K562 (cell line): Measurements from ENCODE around the gene SLC1A3. TPM values are rescaled to one million over a fixed set of nuclear protein-coding genes. Genes with fewer than 3 reads are reported as not detected.

Experiments
- ATAC-seq: fragments of 200-7000 bp; cut with Tn5 transposase; 3 replicates; pipeline ENCODE4 v1.9.1; 2020; ENCODE audit warnings: moderate library complexity
- BruUV-seq: library from RNA; stranded (reverse); fragments of 400-500 nt; replicated peaks from 2 replicates; lab custom pipeline; 2021; lab: Mats Ljungman, UMichigan
- CTCF ChIA-PET: fragments of 300-600 bp; formaldehyde crosslinking; extraction: SDS; loops from one replicate; lab custom pipeline; 2021; ENCODE audit warnings: low intra/inter-chr PET ratio; lab: Yijun Ruan, JAX
- POLR2A ChIA-PET: fragments of 300-600, 350-650 bp; sonication (Branson Sonifier 250); formaldehyde crosslinking; extraction: SDS; loops from one replicate; lab custom pipeline; 2021; ENCODE audit warnings: antibody characterized with exemption, inconsistent platforms; lab: Yijun Ruan, JAX
- DNase-seq, 4 experiments: peaks; one replicate each; pipeline versions ENCODE4 v3.0.0 to v3.0.0-alpha.2; 2011 to 2018; ENCODE audit warnings: low spot score in 3 of 4, mixed read lengths in 3 of 4; ENCODE audit errors: extremely low read depth in 1 of 4
- FAIRE-seq: peaks from 2 replicates; lab custom pipeline; 2011; peaks lifted over from hg19 to GRCh38; lab: Jason Lieb, UNC
- H2AFZ ChIP-seq: 2 replicates; pipeline ENCODE4 v1.6.0; 2011; ENCODE audit warnings: low read depth, low read length, control low read depth, inconsistent platforms
- H3K27ac ChIP-seq: fragments of 200-600 bp; 3 replicates; pipeline ENCODE4 v1.8.0; 2011; ENCODE audit warnings: low read depth, mild to moderate bottlenecking, control low read depth, inconsistent platforms, low read length, moderate library complexity, mixed read lengths; ENCODE audit errors: extremely low read depth
- H3K27me3 ChIP-seq, 2 experiments: fragments of 300-600 bp in 1 of 2; 2 replicates in 1 of 2; 3 replicates in 1 of 2; pipeline versions ENCODE4 v1.6.0 to v1.8.0; 2011; ENCODE audit warnings: inconsistent platforms in 2 of 2, low read length in 2 of 2, mild to moderate bottlenecking in 1 of 2, mixed read lengths in 1 of 2, moderate library complexity in 1 of 2; ENCODE audit not compliant: control insufficient read depth in 2 of 2, insufficient read depth in 2 of 2
- H3K36me3 ChIP-seq: fragments of 300-600 bp; 3 replicates; pipeline ENCODE4 v1.8.0; 2011; ENCODE audit warnings: mild to moderate bottlenecking, low read length, inconsistent platforms; ENCODE audit not compliant: control insufficient read depth, insufficient read depth
- H3K4me1 ChIP-seq, 2 experiments: fragments of 200-600 bp in 1 of 2; replicated peaks in 1 of 2; 2 replicates in 1 of 2; 3 replicates in 1 of 2; pipeline versions ENCODE4 v1.5.1 to v1.8.0; 2011; ENCODE audit warnings: inconsistent platforms in 2 of 2, low read length in 2 of 2, mild to moderate bottlenecking in 1 of 2, mixed read lengths in 1 of 2, moderate library complexity in 1 of 2; ENCODE audit not compliant: control insufficient read depth in 2 of 2, insufficient read depth in 2 of 2
- H3K4me2 ChIP-seq: 2 replicates; pipeline ENCODE4 v1.6.1; 2011; ENCODE audit warnings: low read length, control low read depth, inconsistent platforms, mixed read lengths; ENCODE audit not compliant: insufficient read depth
- H3K4me3 ChIP-seq: fragments of 200-600 bp; sonication (generic), shearing (Covaris generic); 2 replicates; pipeline ENCODE4 v1.5.1; 2016; ENCODE audit warnings: control low read depth, inconsistent platforms
- H3K79me2 ChIP-seq: fragments of 200-600 bp; 3 replicates; pipeline ENCODE4 v1.8.0; 2011; ENCODE audit warnings: low read length, inconsistent platforms; ENCODE audit not compliant: control insufficient read depth, insufficient read depth
- H3K9ac ChIP-seq, 2 experiments: 2 replicates each; pipeline versions ENCODE4 v1.6.0 to v1.6.1; 2011; ENCODE audit warnings: low read depth in 2 of 2, low read length in 2 of 2, control low read depth in 1 of 2, inconsistent platforms in 1 of 2, mild to moderate bottlenecking in 1 of 2, mixed read lengths in 1 of 2; ENCODE audit not compliant: insufficient read depth in 1 of 2
- H3K9me1 ChIP-seq: one replicate; pipeline ENCODE4 v1.6.0; 2011; ENCODE audit warnings: inconsistent platforms, mild to moderate bottlenecking, low read length, moderate library complexity; ENCODE audit not compliant: control insufficient read depth, insufficient read depth
- H3K9me3 ChIP-seq: replicated peaks from 2 replicates; pipeline ENCODE4 v1.5.1; 2011; ENCODE audit warnings: low read depth, low read length, inconsistent platforms; ENCODE audit not compliant: control insufficient read depth, insufficient read depth
- H4K20me1 ChIP-seq: replicated peaks from 2 replicates; pipeline ENCODE4 v1.6.1; 2011; ENCODE audit warnings: low read length, inconsistent platforms, mixed read lengths; ENCODE audit not compliant: control insufficient read depth, insufficient read depth
- ATF6 ChIP-seq: sonication (generic); formaldehyde crosslinking; IDR thresholded peaks from 2 replicates; pipeline ENCODE4 v1.4.0; 2020; ENCODE audit warnings: mild to moderate bottlenecking, missing genetic modification reagents
- MED1 ChIP-seq: sonication (generic); formaldehyde crosslinking; IDR thresholded peaks from 2 replicates; pipeline ENCODE4 v1.8.1; 2023; ENCODE audit warnings: missing genetic modification reagents, borderline replicate concordance
- MEIS2 ChIP-seq: fragments of 450-650 bp; IDR thresholded peaks from 2 replicates; pipeline ENCODE4 v1.6.1; 2014; ENCODE audit warnings: mild to moderate bottlenecking; ENCODE audit not compliant: partially characterized antibody
- WGBS: fragments of 100-300 bp; shearing (Covaris generic); methylation state at CpG from one replicate; pipeline ENCODE4 v1.1.6; 2016; ENCODE audit warnings: low coverage, mixed read lengths; ENCODE audit not compliant: insufficient coverage; ENCODE audit errors: missing lambda C conversion rate; 5-methylcytosine and 5-hydroxymethylcytosine counted together
- in situ Hi-C: fragments of 300-500 bp; cut with MboI; formaldehyde crosslinking; loops from 4 replicates; pipeline ENCODE4 v1.15.0; 2018; ENCODE audit warnings: inconsistent platforms, mixed read lengths
- intact Hi-C: fragments of 100-400 bp; cut with micrococcal nuclease; formaldehyde crosslinking; loops from 2 replicates; pipeline ENCODE4 v1.14.2; 2022
- polyA plus RNA-seq, 8 experiments: library from polyadenylated mRNA; depleted of rRNA in 4 of 8; stranded (reverse) in 5 of 8; unstranded in 3 of 8; fragments of >200 nt; fragmentation: Nextera tagmentation in 2 of 8; fragmentation: Illumina TruSeq in 1 of 8; extraction: Ambion mirVana in 2 of 8; extraction: Trizol in 1 of 8; gene quantifications; 2 replicates each; pipeline versions ENCODE4 v1.2.1 to v1.2.3, GENCODE V29; 2011 to 2014; ENCODE audit warnings: inconsistent platforms in 1 of 8, missing spikeins in 1 of 8
- total RNA-seq, 7 experiments: library from RNA; depleted of rRNA in 6 of 7; stranded (reverse); fragments of >200 nt in 6 of 7; fragmentation: Illumina TruSeq in 2 of 7; extraction: Trizol in 2 of 7; gene quantifications; 2 replicates each; pipeline versions ENCODE4 v1.2.1 to v1.2.3, GENCODE V29; 2011 to 2021; ENCODE audit warnings: low replicate concordance in 1 of 7

The SLC1A3 gene
- total and polyA plus RNA-seq, 9 of the 15 experiments (the other 6 are each of a cell fraction or from before 2014, with no cell fraction given), result 0.13 TPM; not detected in 8

- ATAC-seq, result no peak
- TF ChIP-seq MEIS2, result peak; percentile 37
- no peak for TF ChIP-seq MED1
- WGBS, result 3% methylated on average over 3 of the region's 3 CpGs
- Histone ChIP-seq H3K4me1 (no peaks in the 10 kb centered on the region), H3K4me2 (no peak overlapping the region), H3K9me3 (no peaks in the 10 kb centered on the region), H4K20me1 (no peaks in the 10 kb centered on the region), H3K36me3 (no peaks in the 10 kb centered on the region), H2AFZ (no peak overlapping the region), H3K27me3 (peaks cover 12 to 19% of the 10 kb centered on the region in 2 experiments), H3K9ac (no peak overlapping the region), H3K27ac (no peak overlapping the region), H3K9me1 (no peaks in the 10 kb centered on the region), H3K79me2 (no peaks in the 10 kb centered on the region), H3K4me3 (no peak overlapping the region)
- DNase-seq, result no peak
- in situ Hi-C loops, result no loop called here
- ChIA-PET POLR2A (no interaction called here), CTCF (no interaction called here)
- BruUV-seq, result no TSS peak
- intact Hi-C loops, result no loop called here
- no peak for FAIRE-seq
These were observed 61.4 kb downstream of the SLC1A3 start for GRCh38 chr5:36667824-36668223.

GRCh38 chr5:36669015-36669651 is 62.7 kb downstream of the SLC1A3 start:
- WGBS, result 2% methylated on average over 13 of the region's 13 CpGs
- H3K9me1 ChIP-seq, result no peaks in the 10 kb centered on the region
- H3K4me3 ChIP-seq, result no peak overlapping the region
- in situ Hi-C loops, result no loop called here
- CTCF ChIA-PET, result no interaction called here
- H2AFZ ChIP-seq, result no peak overlapping the region
- no peaks in the 10 kb centered on the region for H4K20me1 ChIP-seq
- BruUV-seq, result no TSS peak
- DNase-seq, result no peak
- TF ChIP-seq ATF6 (CRISPR knock-in tag), result no peak
- TF ChIP-seq, all 486 proteins: peak for 0
- H3K4me1 ChIP-seq, result no peaks in the 10 kb centered on the region
- peaks cover 7 to 19% of the 10 kb centered on the region in 2 experiments for H3K27me3 ChIP-seq
- ATAC-seq (no peak), FAIRE-seq (no peak)
- H3K9ac ChIP-seq, result no peak overlapping the region
- intact Hi-C loops, result no loop called here
- no peak overlapping the region for H3K4me2 ChIP-seq
- no peaks in the 10 kb centered on the region for H3K36me3 ChIP-seq
- POLR2A ChIA-PET, result interaction anchor here (0.8 to 1.7 kb wide), 3 partner anchors 10 to 53 kb away, joined by 3 to 4 read pairs (median 3); no protein-coding TSS in a partner anchor
- no peaks in the 10 kb centered on the region for H3K79me2 ChIP-seq
- no peaks in the 10 kb centered on the region for H3K9me3 ChIP-seq
- H3K27ac ChIP-seq, result no peak overlapping the region
